Anterior cingulate cortex (tissue), 58 donors: Measurements from ENCODE around the gene ZPR1.
A peak's percentile ranks its signal among the peaks of the same experiment; 100 is the strongest.

Experiments used
- DNase-seq, 58 donors: peaks; one replicate each; lab custom pipeline; 2025; lab: John Stamatoyannopoulos, UW

Gene ZPR1

DNA sequence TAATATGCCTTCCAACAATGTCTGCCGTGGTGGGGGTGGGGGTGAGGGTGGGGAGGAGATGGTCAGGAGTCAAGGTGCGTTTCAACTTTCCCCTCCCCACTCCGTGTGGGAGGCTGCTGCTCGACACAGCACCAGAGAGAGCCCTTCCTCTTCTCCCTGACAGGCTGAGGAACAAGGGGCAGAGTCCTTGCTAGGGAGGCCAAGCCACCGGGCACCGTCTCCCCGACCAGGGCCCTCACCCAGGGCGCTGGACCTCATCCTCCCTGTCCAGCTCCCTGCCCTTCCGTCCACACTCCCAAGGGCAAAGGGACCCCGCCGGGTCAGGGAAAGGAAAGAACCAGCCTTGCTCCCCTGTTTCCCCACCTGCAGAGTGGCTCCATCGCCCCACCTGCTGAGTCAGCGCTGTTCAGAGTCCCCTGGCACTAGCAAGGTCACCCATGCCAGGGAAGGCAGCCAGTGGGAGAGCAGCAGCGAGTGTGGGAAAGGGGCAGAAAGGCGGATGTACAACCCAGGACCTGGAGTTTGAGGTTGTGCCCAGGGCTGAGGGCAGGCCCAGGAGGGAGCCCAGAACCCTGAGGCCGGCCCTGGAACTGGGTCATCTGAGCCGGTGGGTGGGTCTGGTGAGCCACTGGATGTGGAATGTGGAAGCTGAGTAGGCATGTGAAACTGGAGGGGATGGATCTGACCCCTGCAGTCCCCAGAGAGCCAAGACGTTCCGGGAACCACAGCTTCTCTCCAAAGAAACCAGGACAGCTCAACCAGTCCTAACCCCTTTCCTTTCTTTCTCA is 62.2 kb downstream of the ZPR1 start:
- peak in 38 of 58 donors; percentile 14 to 75 (median 34) for DNase-seq

DNA sequence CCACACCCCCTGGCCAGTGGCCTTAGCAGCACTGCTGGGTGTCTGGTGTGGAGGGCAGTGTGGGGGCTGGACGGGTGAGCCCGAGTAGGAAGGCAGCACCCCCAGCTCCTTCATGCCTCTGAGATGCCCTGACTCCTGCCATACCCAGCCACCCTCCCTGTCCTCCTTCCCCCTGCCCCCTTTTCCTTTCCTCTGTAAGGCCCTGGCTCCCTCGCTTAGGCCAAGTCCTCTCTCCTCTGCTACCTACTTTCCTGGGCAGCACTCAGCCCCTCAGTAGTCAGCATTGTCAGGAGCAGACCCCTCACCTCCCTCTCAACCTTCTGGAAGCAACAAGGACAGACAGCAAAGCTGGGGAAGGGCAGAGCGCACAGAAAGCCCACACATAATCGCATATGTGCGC is 63.0 kb downstream of the ZPR1 start:
- no peak for DNase-seq
